Tibial nerve (tissue), 4 donors: Measurements from ENCODE around the gene NT5C1A. TPM values are rescaled to one million over a fixed set of nuclear protein-coding genes. Genes with fewer than 3 reads are reported as not detected.

Source experiments
- DNase-seq, 2 donors: peaks; one replicate each; pipeline ENCODE4 v3.0.0-alpha.2; 2019; ENCODE audit warnings: low spot score in 2 of 2
- H3K27ac ChIP-seq, 4 donors: fragments of 200-600 bp; sonication (generic) in 3 of 4; one replicate each; pipeline ENCODE4 v1.5.1; 2017 to 2019; ENCODE audit warnings: mild to moderate bottlenecking in 1 of 4
- H3K27me3 ChIP-seq, 2 donors: fragments of 200-600 bp; sonication (generic) in 1 of 2; one replicate each; pipeline versions ENCODE4 v1.5.1 to v1.6.0; 2017 to 2019
- H3K36me3 ChIP-seq, 3 donors: fragments of 200-600 bp; sonication (generic); one replicate each; pipeline ENCODE4 v1.5.1; 2018 to 2019
- H3K4me1 ChIP-seq, 4 donors: fragments of 200-600 bp; sonication (generic) in 3 of 4; one replicate each; pipeline ENCODE4 v1.5.1; 2017 to 2019
- H3K4me3 ChIP-seq, 4 donors: fragments of 200-600 bp; sonication (generic) in 3 of 4; one replicate each; pipeline ENCODE4 v1.5.1; 2017 to 2019; ENCODE audit warnings: mild to moderate bottlenecking in 1 of 4, moderate library complexity in 1 of 4
- H3K9me3 ChIP-seq, 4 donors: fragments of 200-600 bp; sonication (generic) in 3 of 4; one replicate each; pipeline ENCODE4 v1.5.1; 2017 to 2019
- CTCF ChIP-seq, 5 experiments: fragments of 200-600 bp in 3 of 5; fragments of 450-650 bp in 2 of 5; sonication (generic) in 3 of 5; IDR thresholded peaks; one replicate each; pipeline ENCODE4 v1.5.1; 2016 to 2019; ENCODE audit warnings: antibody characterized with exemption in 5 of 5, mild to moderate bottlenecking in 3 of 5, moderate library complexity in 2 of 5
- EP300 ChIP-seq, 2 donors: sonication (generic); formaldehyde crosslinking; IDR thresholded peaks; one replicate each; pipeline ENCODE4 v1.6.1; 2017; ENCODE audit warnings: antibody characterized with exemption in 2 of 2, mild to moderate bottlenecking in 1 of 2
- POLR2A ChIP-seq, 2 donors: fragments of 450-650 bp; IDR thresholded peaks; one replicate each; pipeline ENCODE4 v1.6.1; 2017; ENCODE audit warnings: antibody characterized with exemption in 2 of 2, mild to moderate bottlenecking in 2 of 2, moderate library complexity in 2 of 2
- WGBS, 2 donors: methylation state at CpG; one replicate each; pipeline ENCODE4 v1.1.5; 2018; 5-methylcytosine and 5-hydroxymethylcytosine counted together
- total RNA-seq, 4 donors: library from RNA; depleted of rRNA; stranded (reverse); fragments of >200 nt; gene quantifications; one replicate each; pipeline ENCODE4 v1.1.0, GENCODE V29; 2016

NT5C1A gene
- total RNA-seq, 4 donors from 2014 or later, result 2.2 TPM; not detected in 3

DNA sequence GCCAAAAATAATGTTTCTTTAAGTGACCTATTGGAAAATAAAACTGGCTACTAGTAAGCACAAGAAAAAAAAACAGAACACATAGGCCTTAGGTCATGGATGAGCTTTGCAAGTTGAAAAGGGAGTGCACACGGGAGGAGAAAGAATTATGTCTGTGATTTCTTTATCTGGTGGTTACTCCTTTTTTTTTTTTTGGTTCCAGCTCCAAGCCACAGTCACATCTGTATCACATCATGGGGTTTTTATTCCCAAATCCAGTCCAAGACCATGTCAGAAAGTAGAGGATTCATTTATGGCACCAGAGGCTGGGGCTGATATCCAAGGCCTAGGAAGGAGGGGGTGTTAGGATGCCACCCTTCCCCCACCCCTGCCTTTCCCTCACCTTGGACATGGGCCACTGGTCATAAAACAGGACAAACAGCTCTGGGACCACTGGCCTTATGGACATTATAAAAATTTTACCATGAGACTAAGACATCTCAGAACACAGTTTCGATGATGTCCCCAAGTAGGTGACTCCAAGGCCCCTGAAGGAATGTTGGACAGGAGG lies 22.2 kb downstream of the NT5C1A start:
- H3K4me3 ChIP-seq, result no peak overlapping the region
- H3K27ac ChIP-seq, result peak overlapping the region in 1 of 4 donors; percentile 30
- peaks cover 0 to 52% (median 14%) of the 10 kb centered on the region in 4 donors for H3K4me1 ChIP-seq
- H3K36me3 ChIP-seq, result no peaks in the 10 kb centered on the region
- no peaks in the 10 kb centered on the region for H3K9me3 ChIP-seq
- DNase-seq, result no peak
- 67 to 78% methylated on average over 2 of the region's 2 CpGs for WGBS, 2 donors
- TF ChIP-seq EP300 (IDR thresholded peaks at IDR 0.05) (peak in 1 of 2 donors; percentile 6), POLR2A (IDR thresholded peaks at IDR 0.05) (no peak), CTCF (IDR thresholded peaks at IDR 0.05) (no peak)
- H3K27me3 ChIP-seq, result no peaks in the 10 kb centered on the region

DNA sequence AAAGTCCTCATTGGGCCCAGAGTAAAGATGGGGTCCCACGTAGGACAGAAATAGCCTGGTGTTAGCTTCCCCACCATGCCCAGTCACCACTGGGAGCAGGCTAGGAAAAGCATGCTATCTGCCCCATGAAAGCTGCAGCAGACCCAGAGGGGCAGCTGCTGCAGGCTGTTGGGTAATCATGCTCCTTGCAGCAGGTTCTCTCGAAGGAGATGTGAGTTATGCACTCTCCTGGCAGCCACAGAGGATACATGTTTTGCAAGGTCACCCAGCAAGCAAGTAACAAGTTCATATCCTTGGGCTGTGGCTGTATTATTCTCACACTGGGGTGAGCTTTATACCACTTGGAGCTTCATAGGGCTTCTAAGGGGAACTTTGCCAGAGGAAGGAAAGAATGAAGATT lies 23.4 kb downstream of the NT5C1A start:
- 67 to 81% methylated on average over 2 of the region's 2 CpGs for WGBS, 2 donors
- H3K4me3 ChIP-seq, result no peak overlapping the region
- H3K4me1 ChIP-seq, result peaks cover 0 to 45% (median 10%) of the 10 kb centered on the region in 4 donors
- H3K36me3 ChIP-seq, result no peaks in the 10 kb centered on the region
- no peaks in the 10 kb centered on the region for H3K9me3 ChIP-seq
- H3K27ac ChIP-seq, result peak overlapping the region in 2 of 4 donors; percentile 12 to 84
- TF ChIP-seq CTCF (IDR thresholded peaks at IDR 0.05), result no peak
- TF ChIP-seq POLR2A (IDR thresholded peaks at IDR 0.05), result no peak
- TF ChIP-seq EP300 (IDR thresholded peaks at IDR 0.05), result no peak
- no peak for DNase-seq
- H3K27me3 ChIP-seq, result no peaks in the 10 kb centered on the region

- TF ChIP-seq EP300 (IDR thresholded peaks at IDR 0.05), result no peak
- no peak for TF ChIP-seq CTCF (IDR thresholded peaks at IDR 0.05)
- no peak for TF ChIP-seq POLR2A (IDR thresholded peaks at IDR 0.05)
- no peaks in the 10 kb centered on the region for H3K9me3 ChIP-seq
- H3K27me3 ChIP-seq, result no peaks in the 10 kb centered on the region
- H3K4me3 ChIP-seq, result no peak overlapping the region
- H3K36me3 ChIP-seq, result no peaks in the 10 kb centered on the region
- 84 to 93% methylated on average over 3 of the region's 3 CpGs for WGBS, 2 donors
- peaks cover 0 to 32% (median 10%) of the 10 kb centered on the region in 4 donors for H3K4me1 ChIP-seq
- no peak for DNase-seq
- H3K27ac ChIP-seq, result peak overlapping the region; percentile 47 to 85 (median 72)
Observed at GRCh38 chr1:39647247-39647646, 24.7 kb downstream of the NT5C1A start.

DNA sequence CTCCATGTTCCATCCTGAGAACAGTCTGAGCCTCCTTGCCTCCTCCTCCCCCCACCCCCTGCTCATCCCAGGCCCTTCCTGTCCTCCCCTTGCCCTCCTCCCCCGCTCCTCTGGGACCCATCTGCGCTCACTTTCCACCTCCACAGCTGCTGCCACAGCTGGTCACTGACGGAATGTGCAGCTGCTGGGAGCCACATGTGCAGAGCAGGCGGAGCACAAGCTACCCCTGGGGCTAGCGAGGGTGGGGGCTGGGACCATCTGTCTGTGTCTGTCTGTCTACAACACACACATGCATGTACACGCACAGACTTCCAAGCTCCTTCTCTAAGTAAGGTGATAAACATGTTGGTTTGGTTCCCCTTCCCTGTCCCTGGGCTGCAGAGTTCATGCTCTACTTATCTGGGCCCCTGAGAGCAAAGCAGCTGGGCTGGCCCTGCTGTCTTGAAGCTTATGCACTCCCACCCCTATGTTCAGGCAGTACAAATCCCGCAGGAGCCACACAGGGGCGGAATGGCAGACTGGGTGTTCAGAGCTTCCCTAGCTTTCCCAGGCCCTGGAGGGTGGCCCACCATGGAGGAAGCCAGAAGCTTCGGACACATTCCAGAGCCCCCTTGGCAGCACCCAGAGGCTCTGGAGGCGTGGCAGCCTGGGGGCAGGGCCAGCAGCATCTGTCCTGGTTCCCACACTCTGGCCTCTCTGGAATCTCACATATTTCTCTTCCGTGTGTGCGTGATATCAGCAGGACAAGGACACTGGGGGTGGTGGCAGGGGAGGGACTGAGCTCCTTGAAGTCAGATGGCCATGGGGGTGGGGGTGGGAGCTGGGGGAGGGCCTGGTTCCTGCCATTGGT lies 25.4 kb downstream of the NT5C1A start:
- peak overlapping the region; percentile 47 to 85 (median 72) for H3K27ac ChIP-seq

More for the DNA sequence above, 25.4 kb downstream of the NT5C1A start:
- H3K4me1 ChIP-seq, result peaks cover 0 to 31% (median 10%) of the 10 kb centered on the region in 4 donors
- no peak for TF ChIP-seq POLR2A (IDR thresholded peaks at IDR 0.05)
- peak in 1 of 2 donors; percentile 83 for TF ChIP-seq EP300 (IDR thresholded peaks at IDR 0.05)
- TF ChIP-seq CTCF (IDR thresholded peaks at IDR 0.05), result peak in 1 of 5 experiments; percentile 15
- 32 to 39% methylated on average over 12 of the region's 12 CpGs for whole genome bisulfite sequencing, 2 donors
- H3K27me3 ChIP-seq, result no peaks in the 10 kb centered on the region
- H3K9me3 ChIP-seq, result no peaks in the 10 kb centered on the region
- H3K4me3 ChIP-seq, result no peak overlapping the region
- no peaks in the 10 kb centered on the region for H3K36me3 ChIP-seq
- peak; percentile 65 to 68 for DNase-seq
